IMR-90 (cell line): Measurements from ENCODE around the gene USP7. TPM values are rescaled to one million over a fixed set of nuclear protein-coding genes. Genes with fewer than 3 reads are reported as not detected.

Experiments used
- ATAC-seq: fragments of 200-7000 bp; cut with Tn5 transposase; 2 replicates; pipeline ENCODE4 v1.9.1; 2020; ENCODE audit warnings: low read depth, mild to moderate bottlenecking, moderate library complexity
- BruUV-seq: library from RNA; stranded (reverse); fragments of 400-500 nt; replicated peaks from 2 replicates; lab custom pipeline; 2021; lab: Mats Ljungman, UMichigan
- CTCF ChIA-PET: fragments of 300-600 bp; formaldehyde crosslinking; extraction: SDS; loops from one replicate; lab custom pipeline; 2021; ENCODE audit warnings: antibody characterized with exemption; lab: Yijun Ruan, JAX
- POLR2A ChIA-PET: fragments of 300-600 bp; sonication (Branson Sonifier 250); formaldehyde crosslinking; loops from one replicate; lab custom pipeline; 2022; ENCODE audit warnings: antibody characterized with exemption; ENCODE audit not compliant: unreplicated experiment; lab: Charles Lee
- DNase-seq: peaks from one replicate; pipeline ENCODE4 v3.0.0; 2013
- H2AFZ ChIP-seq: replicated peaks from 2 replicates; pipeline ENCODE3; 2013; ENCODE audit warnings: low read length, mild to moderate bottlenecking; ENCODE audit not compliant: poor library complexity
- H2AK5ac ChIP-seq: 2 replicates; pipeline ENCODE4 v1.6.1; 2013; ENCODE audit warnings: low read depth, low read length, inconsistent platforms
- H2AK9ac ChIP-seq: replicated peaks from 2 replicates; pipeline ENCODE3; 2013; ENCODE audit warnings: mild to moderate bottlenecking, low read depth, low read length, moderate library complexity; ENCODE audit not compliant: poor library complexity
- H2BK120ac ChIP-seq: 2 replicates; pipeline ENCODE4 v1.6.1; 2013; ENCODE audit warnings: low read depth, low read length, inconsistent platforms
- H2BK15ac ChIP-seq: 3 replicates; pipeline ENCODE4 v1.6.1; 2013; ENCODE audit warnings: low read depth, low read length, inconsistent platforms
- H2BK20ac ChIP-seq: 2 replicates; pipeline ENCODE4 v1.6.1; 2013; ENCODE audit warnings: low read depth, mild to moderate bottlenecking, inconsistent platforms, low read length, moderate library complexity
- H2BK5ac ChIP-seq: 2 replicates; pipeline ENCODE4 v1.6.1; 2013; ENCODE audit warnings: mild to moderate bottlenecking, low read depth, low read length, inconsistent platforms; ENCODE audit not compliant: poor library complexity, severe bottlenecking
- H3K14ac ChIP-seq: replicated peaks from 2 replicates; pipeline ENCODE4 v1.6.1; 2013; ENCODE audit warnings: low read depth, low read length, inconsistent platforms
- H3K18ac ChIP-seq: 2 replicates; pipeline ENCODE4 v1.6.1; 2013; ENCODE audit warnings: low read depth, low read length, control low read depth
- H3K23ac ChIP-seq: 2 replicates; pipeline ENCODE4 v1.6.1; 2013; ENCODE audit warnings: low read depth, low read length, inconsistent platforms
- H3K27ac ChIP-seq: 2 replicates; pipeline ENCODE4 v1.5.1; 2013; ENCODE audit warnings: mild to moderate bottlenecking, control low read depth, low read length; ENCODE audit not compliant: insufficient read depth
- H3K27me3 ChIP-seq: 2 replicates; pipeline ENCODE4 v1.6.1; 2013; ENCODE audit warnings: low read length; ENCODE audit not compliant: control insufficient read depth, insufficient read depth
- H3K36me3 ChIP-seq: 2 replicates; pipeline ENCODE4 v1.6.1; 2013; ENCODE audit warnings: low read length, mixed read lengths; ENCODE audit not compliant: control insufficient read depth, insufficient read depth
- H3K4ac ChIP-seq: 2 replicates; pipeline ENCODE4 v1.6.1; 2013; ENCODE audit warnings: low read depth, low read length, inconsistent platforms
- H3K4me1 ChIP-seq: 2 replicates; pipeline ENCODE4 v1.6.1; 2013; ENCODE audit warnings: low read length, mixed read lengths; ENCODE audit not compliant: control insufficient read depth, insufficient read depth
- H3K4me2 ChIP-seq: 2 replicates; pipeline ENCODE4 v1.6.1; 2013; ENCODE audit warnings: low read depth, mild to moderate bottlenecking, control low read depth, low read length, moderate library complexity
- H3K4me3 ChIP-seq: 2 replicates; pipeline ENCODE4 v1.5.1; 2013; ENCODE audit warnings: low read depth, mild to moderate bottlenecking, control low read depth, low read length, moderate library complexity; ENCODE audit not compliant: insufficient read depth
- H3K56ac ChIP-seq: 2 replicates; pipeline ENCODE4 v1.6.1; 2013; ENCODE audit warnings: low read length, inconsistent platforms; ENCODE audit not compliant: insufficient read depth; ENCODE audit errors: extremely low read depth
- H3K79me1 ChIP-seq, 2 experiments: 2 replicates each; pipeline ENCODE4 v1.6.1; 2013; ENCODE audit warnings: low read length in 2 of 2, inconsistent platforms in 1 of 2, low read depth in 1 of 2
- H3K9ac ChIP-seq: 2 replicates; pipeline ENCODE4 v1.6.1; 2013; ENCODE audit warnings: low read depth, low read length, control low read depth
- H3K9me1 ChIP-seq: 2 replicates; pipeline ENCODE4 v1.6.1; 2013; ENCODE audit warnings: low read length, inconsistent platforms; ENCODE audit not compliant: insufficient read depth
- H3K9me3 ChIP-seq: 2 replicates; pipeline ENCODE4 v1.6.1; 2013; ENCODE audit warnings: low read length; ENCODE audit not compliant: control insufficient read depth, insufficient read depth
- H4K20me1 ChIP-seq: 2 replicates; pipeline ENCODE4 v1.6.1; 2013; ENCODE audit warnings: low read length, inconsistent platforms; ENCODE audit not compliant: insufficient read depth
- H4K5ac ChIP-seq: 2 replicates; pipeline ENCODE4 v1.6.1; 2013; ENCODE audit warnings: mild to moderate bottlenecking, low read depth, low read length, control low read depth
- H4K8ac ChIP-seq, 2 experiments: 2 replicates each; pipeline ENCODE4 v1.6.1; 2013; ENCODE audit warnings: low read depth in 2 of 2, low read length in 2 of 2, control low read depth in 1 of 2, inconsistent platforms in 1 of 2
- H4K91ac ChIP-seq: 2 replicates; pipeline ENCODE4 v1.6.1; 2013; ENCODE audit warnings: low read depth, low read length, inconsistent platforms; ENCODE audit not compliant: insufficient read depth
- FOS ChIP-seq: fragments of 150-350 bp; IDR thresholded peaks from 2 replicates; pipeline ENCODE4 v1.6.1; 2016; ENCODE audit warnings: low read depth, low read length
- RAD21 ChIP-seq: IDR thresholded peaks from 2 replicates; pipeline ENCODE4 v1.6.1; 2012; ENCODE audit warnings: low read length, improper control_type of control experiment
- WGBS, 2 experiments: methylation state at CpG; one replicate each; pipeline versions ENCODE4 v1.1.5 to v1.1.7; 2013; ENCODE audit warnings: missing lambda C conversion rate in 2 of 2; ENCODE audit not compliant: insufficient read length in 1 of 2; ENCODE audit errors: extremely low coverage in 2 of 2; 5-methylcytosine and 5-hydroxymethylcytosine counted together
- dilution Hi-C: fragments of 300-500 bp; cut with HindIII; formaldehyde crosslinking; loops from one replicate; pipeline ENCODE4 v1.14.3; 2018; ENCODE audit warnings: low sequenced_read_pairs; ENCODE audit not compliant: unreplicated experiment
- in situ Hi-C: fragments of 300-500 bp; cut with MboI; formaldehyde crosslinking; loops from 3 replicates; pipeline ENCODE4 v1.14.3; 2019; ENCODE audit warnings: low sequenced_read_pairs, inconsistent platforms, mixed read lengths
- intact Hi-C: fragments of 100-400 bp; cut with micrococcal nuclease; formaldehyde crosslinking; loops from 2 replicates; pipeline ENCODE4 v1.10.0; 2022
- polyA plus RNA-seq, 3 experiments: library from polyadenylated mRNA; depleted of rRNA; stranded (reverse); fragments of >200 nt; gene quantifications; 2 replicates each; pipeline ENCODE4 v1.2.3, GENCODE V29; 2012; ENCODE audit warnings: low replicate concordance in 1 of 3
- total RNA-seq: library from RNA; depleted of rRNA; stranded (reverse); fragments of >200 nt; gene quantifications from 2 replicates; pipeline ENCODE4 v1.2.3, GENCODE V29; 2012

USP7 gene
- total and polyA plus RNA-seq, 2 of the 4 experiments (the other 2 are of a cell fraction) = 17.8 to 28.3 TPM

- Histone ChIP-seq H3K4me2 (no peak overlapping the region), H3K4me3 (no peak overlapping the region), H3K23ac (peak overlapping the region; percentile 54; the same call in 1 of the 2 replicates), H4K5ac (no peak overlapping the region), H3K36me3 (no peaks in the 10 kb centered on the region), H3K4me1 (no peaks in the 10 kb centered on the region), H3K9me3 (no peaks in the 10 kb centered on the region), H2BK15ac (no peak overlapping the region), H3K79me1 (peaks cover 9 to 84% of the 10 kb centered on the region in 2 experiments), H3K56ac (no peak overlapping the region), H3K9me1 (peaks cover 21% of the 10 kb centered on the region), H2AK9ac (no peak overlapping the region), H2AFZ (no peak overlapping the region), H2AK5ac (no peak overlapping the region), H2BK20ac (no peak overlapping the region), H3K18ac (no peak overlapping the region), H3K27ac (no peak overlapping the region), H3K9ac (no peak overlapping the region), H3K4ac (no peak overlapping the region), H4K91ac (no peak overlapping the region), H4K8ac (no peak overlapping the region), H4K20me1 (peaks cover 100% of the 10 kb centered on the region), H3K14ac (no peak overlapping the region), H2BK5ac (no peak overlapping the region), H3K27me3 (no peaks in the 10 kb centered on the region), H2BK120ac (no peak overlapping the region)
- in situ Hi-C loops = no loop called here
- dilution Hi-C loops = no loop called here
- BruUV-seq = no TSS peak
- TF ChIP-seq RAD21 (no peak), FOS (no peak)
- ATAC-seq (no peak), DNase-seq (no peak)
- intact Hi-C loops = loop anchor here (10.0 kb wide), 1 partner anchor 503 kb away; no protein-coding TSS in a partner anchor
- CTCF ChIA-PET = no interaction called here
- POLR2A ChIA-PET = no interaction called here
- no CpG with 5 or more reads among the region's 4 CpGs for WGBS, 2 experiments
Measured at GRCh38 chr16:8937803-8938202, 25.9 kb downstream of the USP7 start.
